SJSA1 (cell line): ENCODE data around the gene PGM2L1. TPM values are rescaled to one million over a fixed set of nuclear protein-coding genes. Genes with fewer than 3 reads are reported as not detected.
"Not testable (repeated sequence)": the region's sequence is repeated elsewhere in the genome, so short reads cannot be mapped to it uniquely, and the experiment has no call there.

ENCODE experiments used
- DNase-seq, 2 experiments: peaks; one replicate each; pipeline ENCODE4 v3.0.0-alpha.2; 2015 to 2020; ENCODE audit warnings: low spot score in 2 of 2, low read depth in 1 of 2
- H3K27ac ChIP-seq: fragments of 250-450 bp; sonication (Bioruptor Pico); 2 replicates; pipeline ENCODE4 v1.5.1; 2020; ENCODE audit warnings: mild to moderate bottlenecking, moderate library complexity
- H3K27me3 ChIP-seq: fragments of 250-450 bp; sonication (Bioruptor Pico); replicated peaks from 2 replicates; pipeline ENCODE4 v1.5.1; 2020; ENCODE audit warnings: mild to moderate bottlenecking, moderate library complexity
- H3K36me3 ChIP-seq: fragments of 250-450 bp; sonication (Bioruptor Pico); 2 replicates; pipeline ENCODE4 v1.5.1; 2020; ENCODE audit warnings: mild to moderate bottlenecking
- H3K4me1 ChIP-seq: fragments of 250-450 bp; sonication (Bioruptor Pico); replicated peaks from 2 replicates; pipeline ENCODE4 v1.6.1; 2021; ENCODE audit warnings: mild to moderate bottlenecking
- H3K4me3 ChIP-seq: fragments of 250-450 bp; sonication (Bioruptor Pico); 2 replicates; pipeline ENCODE4 v1.5.1; 2020; ENCODE audit warnings: mild to moderate bottlenecking
- H3K9me3 ChIP-seq: fragments of 250-450 bp; sonication (Bioruptor Pico); replicated peaks from 2 replicates; pipeline ENCODE4 v1.5.1; 2020; ENCODE audit warnings: mild to moderate bottlenecking
- total RNA-seq: library from RNA; depleted of rRNA; stranded (reverse); fragments of >200 nt; shearing (Covaris generic); gene quantifications from 2 replicates; pipeline ENCODE4 v1.2.3, GENCODE V29; 2014

Gene PGM2L1
- total RNA-seq, 1 experiment from 2014 or later, result 2.0 TPM

DNA sequence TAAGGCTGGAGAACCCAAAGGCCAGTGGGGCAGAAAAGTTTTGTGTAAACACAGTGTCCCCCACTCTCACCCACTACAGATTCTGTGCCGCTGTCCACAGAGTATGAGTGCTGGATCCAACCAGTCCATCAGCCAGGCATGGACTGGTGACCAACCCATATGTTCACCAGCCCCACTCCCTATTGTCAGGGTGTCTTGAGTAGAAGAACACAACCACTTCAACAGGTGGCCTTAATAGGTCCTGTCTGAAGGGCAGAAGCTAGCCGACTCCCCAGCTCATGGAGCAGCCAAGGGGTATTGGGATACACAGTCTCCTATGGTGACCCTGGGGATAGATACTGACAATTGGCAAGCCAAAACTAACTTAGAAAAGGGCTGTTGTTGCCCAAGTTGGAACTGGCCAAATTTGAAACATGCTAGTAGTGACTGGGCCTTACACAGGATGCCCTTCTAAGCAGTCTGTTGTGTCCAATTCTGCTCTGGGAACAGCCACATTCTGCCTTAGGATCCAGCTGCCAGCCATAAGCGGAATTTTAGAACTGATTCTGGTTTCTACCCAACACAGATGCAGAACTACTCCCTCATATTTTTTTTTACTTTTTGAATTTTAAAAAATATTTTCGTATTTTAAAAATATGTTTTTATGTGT is 19.8 kb upstream of the PGM2L1 start:
- peaks cover 19% of the 10 kb centered on the region for H3K4me1 ChIP-seq
- no peaks in the 10 kb centered on the region for H3K9me3 ChIP-seq
- no peak for DNase-seq
- no peaks in the 10 kb centered on the region for H3K36me3 ChIP-seq
- no peak overlapping the region for H3K4me3 ChIP-seq
- peak overlapping the region; percentile 57 for H3K27ac ChIP-seq
- H3K27me3 ChIP-seq, result no peaks in the 10 kb centered on the region

DNA sequence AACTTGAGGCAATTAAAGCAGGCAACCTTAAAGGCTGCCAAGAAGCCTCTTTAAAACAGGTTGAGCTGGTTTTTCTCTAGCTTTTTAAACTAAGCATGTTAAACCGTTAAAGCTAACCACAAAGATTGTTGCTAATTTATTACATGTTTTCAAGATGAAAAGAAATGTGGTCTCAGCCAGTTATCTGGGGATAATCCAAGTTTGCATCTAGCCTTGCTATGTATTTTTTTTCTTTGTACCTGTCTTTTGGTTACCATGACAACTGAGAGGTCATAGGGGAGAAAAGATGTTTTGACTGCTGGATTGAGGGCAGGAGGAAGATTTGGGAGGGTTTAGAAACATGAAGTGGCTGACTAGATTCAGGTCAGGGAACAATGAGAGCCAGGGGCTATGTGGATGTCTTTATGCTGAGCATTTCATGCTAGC is 19.2 kb upstream of the PGM2L1 start:
- Histone ChIP-seq H3K4me3 (no peak overlapping the region), H3K9me3 (no peaks in the 10 kb centered on the region), H3K27me3 (no peaks in the 10 kb centered on the region), H3K36me3 (no peaks in the 10 kb centered on the region), H3K4me1 (peaks cover 19% of the 10 kb centered on the region), H3K27ac (peak overlapping the region; percentile 57)
- DNase-seq, result peak in 1 of 2 experiments; percentile 16

DNA sequence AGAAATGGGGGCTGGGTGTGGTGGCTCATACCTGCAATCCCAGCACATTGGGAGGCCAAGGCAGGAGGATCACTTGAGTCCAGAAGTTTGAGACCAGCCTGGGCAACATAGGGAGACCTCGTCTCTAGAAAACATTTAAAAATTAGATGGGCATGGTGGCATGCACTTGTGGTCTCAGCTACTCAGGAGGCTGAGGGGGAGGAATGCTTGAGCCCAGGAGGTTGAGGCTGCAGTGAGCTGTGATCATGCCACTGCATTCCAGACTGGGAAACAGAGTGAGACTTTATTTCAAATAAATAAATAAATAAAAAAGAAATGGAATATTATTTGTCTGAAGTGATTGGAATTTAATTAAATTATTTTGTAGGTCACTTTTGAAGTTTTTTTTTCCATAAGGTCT is 18.7 kb upstream of the PGM2L1 start:
- H3K27me3 ChIP-seq, H3K27ac ChIP-seq, DNase-seq, H3K4me3 ChIP-seq, H3K9me3 ChIP-seq, H3K36me3 ChIP-seq: not testable (repeated sequence)
- H3K4me1 ChIP-seq, result peaks cover 19% of the 10 kb centered on the region

- no peak overlapping the region for H3K4me3 ChIP-seq
- no peaks in the 10 kb centered on the region for H3K36me3 ChIP-seq
- no peak for DNase-seq
- no peak overlapping the region for H3K27ac ChIP-seq
- no peaks in the 10 kb centered on the region for H3K27me3 ChIP-seq
- H3K9me3 ChIP-seq, result no peaks in the 10 kb centered on the region
- peaks cover 7% of the 10 kb centered on the region for H3K4me1 ChIP-seq
Observed at GRCh38 chr11:74412733-74413359, 14.6 kb upstream of the PGM2L1 start.

- peaks cover 2% of the 10 kb centered on the region for H3K4me1 ChIP-seq
Observed at GRCh38 chr11:74412321-74412720, 14.1 kb upstream of the PGM2L1 start.

GRCh38 chr11:74409633-74410032 is 11.4 kb upstream of the PGM2L1 start:
- Histone ChIP-seq H3K27ac (no peak overlapping the region), H3K27me3 (no peaks in the 10 kb centered on the region), H3K9me3 (no peaks in the 10 kb centered on the region), H3K36me3 (no peaks in the 10 kb centered on the region), H3K4me1 (no peaks in the 10 kb centered on the region), H3K4me3 (no peak overlapping the region)
- no peak for DNase-seq

More at GRCh38 chr11:74412321-74412720, 14.1 kb upstream of the PGM2L1 start:
- H3K27ac ChIP-seq, result no peak overlapping the region
- H3K27me3 ChIP-seq, result no peaks in the 10 kb centered on the region
- no peak overlapping the region for H3K4me3 ChIP-seq
- H3K36me3 ChIP-seq, result no peaks in the 10 kb centered on the region
- H3K9me3 ChIP-seq, result no peaks in the 10 kb centered on the region
- DNase-seq, result no peak

- no peaks in the 10 kb centered on the region for H3K27me3 ChIP-seq
- no peak for DNase-seq
- peaks cover 4% of the 10 kb centered on the region; the same call in 1 of the 2 replicates for H3K4me1 ChIP-seq
- no peaks in the 10 kb centered on the region for H3K9me3 ChIP-seq
- H3K36me3 ChIP-seq, result no peaks in the 10 kb centered on the region
- H3K27ac ChIP-seq, result no peak overlapping the region
- H3K4me3 ChIP-seq, result no peak overlapping the region
Observed at GRCh38 chr11:74403607-74404321, 5.5 kb upstream of the PGM2L1 start.

DNA sequence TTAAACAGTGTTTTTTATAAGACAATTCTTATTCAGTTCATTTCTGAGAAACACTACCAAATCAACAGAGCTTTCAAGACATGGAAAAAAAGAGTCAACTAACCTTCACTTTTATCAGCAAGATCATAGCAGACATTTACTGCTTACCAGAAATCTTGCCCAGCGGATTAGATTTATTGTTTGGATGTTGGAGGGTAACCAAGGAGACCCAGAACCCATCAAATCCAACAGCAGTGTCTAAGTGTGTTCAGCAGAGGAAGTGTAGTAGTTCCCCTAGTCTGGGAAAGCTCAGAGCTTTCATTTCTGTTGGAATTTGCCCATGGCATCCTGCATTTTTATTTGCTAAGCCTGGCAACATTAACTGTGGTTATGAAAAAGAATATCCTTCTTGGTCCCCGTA is 2.4 kb upstream of the PGM2L1 start:
- no peak for DNase-seq
- H3K27me3 ChIP-seq, result no peaks in the 10 kb centered on the region

DNA sequence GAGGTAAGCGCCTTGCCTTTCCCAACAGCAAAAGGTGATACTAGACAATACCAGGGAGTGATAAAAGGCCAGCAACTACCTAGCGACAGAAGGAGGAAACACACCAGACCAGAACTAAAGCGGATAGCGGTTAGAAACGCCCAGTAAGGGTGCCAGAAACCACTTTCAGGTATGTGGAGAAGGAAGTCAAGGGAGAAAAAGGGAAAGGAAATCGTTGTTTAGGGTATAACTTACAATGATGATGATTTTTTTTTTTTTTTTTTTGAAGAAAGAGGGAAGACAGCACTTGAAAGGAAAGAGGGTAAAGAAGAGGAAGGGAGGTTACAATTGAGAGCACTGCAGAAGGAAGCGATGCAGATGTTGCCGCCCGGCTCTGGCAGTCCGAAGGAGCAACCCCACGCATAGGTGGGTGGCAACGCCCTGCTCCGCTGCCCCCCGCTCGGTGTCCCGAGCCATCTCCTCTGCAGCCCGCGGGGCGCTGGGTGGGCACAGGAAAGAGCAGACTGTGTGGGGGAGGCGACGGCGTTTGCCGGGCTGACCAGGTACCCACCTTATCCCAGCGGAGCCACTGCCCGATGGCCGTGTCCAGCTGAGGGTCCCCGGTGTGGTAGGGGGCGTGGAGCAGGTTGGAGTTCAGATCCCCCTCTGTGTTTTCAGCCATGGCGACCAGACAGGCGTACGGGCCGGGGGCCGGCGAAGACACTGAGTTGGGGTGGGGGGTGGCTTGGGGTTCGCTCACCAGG is 561 bp downstream of the PGM2L1 start:
- peak in 1 of 2 experiments; percentile 23 for DNase-seq
- H3K4me1 ChIP-seq, result peaks cover 4% of the 10 kb centered on the region; the same call in 1 of the 2 replicates
- no peak overlapping the region for H3K27ac ChIP-seq
- no peaks in the 10 kb centered on the region for H3K9me3 ChIP-seq
- H3K4me3 ChIP-seq, result peak overlapping the region; percentile 73
- H3K36me3 ChIP-seq, result no peaks in the 10 kb centered on the region
- H3K27me3 ChIP-seq, result no peaks in the 10 kb centered on the region

More for the DNA sequence above, 2.4 kb upstream of the PGM2L1 start:
- Histone ChIP-seq H3K9me3 (no peaks in the 10 kb centered on the region), H3K36me3 (no peaks in the 10 kb centered on the region), H3K4me3 (no peak overlapping the region), H3K4me1 (peaks cover 4% of the 10 kb centered on the region; the same call in 1 of the 2 replicates), H3K27ac (no peak overlapping the region)

- Histone ChIP-seq H3K4me1 (no peaks in the 10 kb centered on the region), H3K4me3 (no peak overlapping the region), H3K36me3 (no peaks in the 10 kb centered on the region), H3K27ac (no peak overlapping the region), H3K27me3 (no peaks in the 10 kb centered on the region), H3K9me3 (no peaks in the 10 kb centered on the region)
- no peak for DNase-seq
Observed at GRCh38 chr11:74392256-74392655, 6.0 kb downstream of the PGM2L1 start.

DNA sequence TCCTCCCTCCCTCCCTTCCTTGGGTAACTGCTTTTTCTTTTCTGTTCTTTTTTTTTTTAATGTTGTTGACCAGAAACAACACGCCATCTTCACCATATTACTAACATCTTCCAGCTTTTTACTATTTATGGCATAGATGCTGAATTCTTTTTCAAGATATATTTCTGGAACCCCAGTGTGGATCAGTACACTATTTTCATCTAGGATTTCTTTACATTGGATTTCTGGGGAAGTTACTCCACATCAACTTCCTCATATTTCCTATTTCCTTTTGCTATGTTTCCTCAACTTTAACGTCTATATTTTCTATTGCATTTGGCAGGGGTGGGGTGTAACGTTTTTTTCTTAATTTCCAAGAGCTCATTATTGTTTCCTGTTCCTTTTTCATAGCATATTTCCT is 7.0 kb downstream of the PGM2L1 start:
- no peak for DNase-seq
- no peak overlapping the region for H3K4me3 ChIP-seq
- H3K27me3 ChIP-seq, result no peaks in the 10 kb centered on the region
- H3K36me3 ChIP-seq, result no peaks in the 10 kb centered on the region
- H3K27ac ChIP-seq, result no peak overlapping the region
- H3K9me3 ChIP-seq, result no peaks in the 10 kb centered on the region
- no peaks in the 10 kb centered on the region for H3K4me1 ChIP-seq

DNA sequence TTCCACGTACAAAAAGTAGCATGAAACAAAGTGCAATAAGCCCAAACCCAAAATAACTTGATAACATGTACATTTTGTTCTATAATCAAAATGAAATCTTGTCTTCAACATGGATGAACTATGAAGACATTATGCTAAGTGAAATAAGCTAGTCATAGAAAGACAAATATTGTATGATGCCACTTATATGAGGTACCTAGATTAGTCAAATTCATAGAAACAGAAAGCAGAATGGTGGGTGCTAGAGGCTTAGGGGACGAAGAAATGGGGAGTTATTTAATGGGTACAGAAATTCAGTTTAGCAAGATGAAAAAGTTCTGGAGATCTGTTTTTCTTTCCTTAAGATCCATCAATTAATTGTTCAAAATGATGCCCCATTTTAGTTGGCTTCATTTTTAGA is 7.5 kb downstream of the PGM2L1 start:
- Histone ChIP-seq H3K36me3 (no peaks in the 10 kb centered on the region), H3K27me3 (no peaks in the 10 kb centered on the region), H3K27ac (no peak overlapping the region), H3K4me1 (no peaks in the 10 kb centered on the region), H3K4me3 (no peak overlapping the region), H3K9me3 (no peaks in the 10 kb centered on the region)
- no peak for DNase-seq

DNA sequence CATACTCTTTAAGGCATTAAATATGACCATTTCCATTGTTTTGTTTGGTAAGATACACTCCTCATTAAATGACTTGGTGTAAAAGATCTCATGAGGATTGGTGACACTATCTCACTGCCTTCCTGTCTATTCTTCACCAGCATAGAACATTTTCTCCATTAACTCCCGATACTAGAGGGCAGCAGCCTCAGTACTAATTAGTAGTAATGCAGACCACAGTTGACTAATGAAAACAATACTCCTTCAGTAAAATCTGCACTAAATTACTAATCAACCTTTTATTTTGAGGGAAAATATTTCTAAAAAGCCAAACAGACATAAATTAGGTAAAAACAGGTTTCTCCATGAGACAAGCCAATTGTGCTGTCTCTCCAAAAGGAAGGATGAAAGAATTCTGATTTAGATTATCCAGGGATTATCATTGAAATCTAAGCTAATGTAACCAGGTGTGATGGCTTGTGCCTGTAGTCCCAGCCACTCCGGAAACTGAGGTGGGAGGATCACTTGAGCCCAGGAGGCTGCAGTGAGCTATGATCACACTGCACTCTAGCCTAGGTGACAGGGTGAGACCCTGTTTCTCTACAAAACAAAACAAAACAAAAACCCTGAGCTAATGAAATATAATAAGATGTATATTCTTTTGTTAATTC is 9.4 kb downstream of the PGM2L1 start:
- no peaks in the 10 kb centered on the region for H3K4me1 ChIP-seq
- H3K9me3 ChIP-seq, result no peaks in the 10 kb centered on the region
- DNase-seq, result peak in 1 of 2 experiments; percentile 25

More for the DNA sequence above, 9.4 kb downstream of the PGM2L1 start:
- no peaks in the 10 kb centered on the region for H3K36me3 ChIP-seq
- no peak overlapping the region for H3K27ac ChIP-seq
- H3K4me3 ChIP-seq, result no peak overlapping the region
- no peaks in the 10 kb centered on the region for H3K27me3 ChIP-seq
